CD4-positive, alpha-beta memory T cell (primary cell): ENCODE results near the gene CIAPIN1. TPM values are rescaled to one million over a fixed set of nuclear protein-coding genes. Genes with fewer than 3 reads are reported as not detected.

Experiments used
- CTCF ChIA-PET: fragments of 350-600 bp; sonication (Branson Sonifier 250); formaldehyde crosslinking; loops from one replicate; lab custom pipeline; 2021; ENCODE audit warnings: inconsistent platforms; ENCODE audit not compliant: partially characterized antibody; lab: Charles Lee
- POLR2A ChIA-PET: fragments of 350-600 bp; sonication (Branson Sonifier 250); formaldehyde crosslinking; loops from one replicate; lab custom pipeline; 2021; ENCODE audit not compliant: partially characterized antibody; lab: Charles Lee
- DNase-seq, 5 donors: peaks; one replicate each; pipeline versions ENCODE4 v3.0.0 to v3.0.0-alpha.2; 2020 to 2022; ENCODE audit warnings: mixed read lengths in 1 of 5
- H3K27ac ChIP-seq: one replicate; pipeline ENCODE4 v1.7.0; 2013; ENCODE audit warnings: low read depth, low read length
- H3K27me3 ChIP-seq: 2 replicates; pipeline ENCODE4 v1.7.0; 2013; ENCODE audit warnings: mild to moderate bottlenecking, low read length, moderate library complexity; ENCODE audit not compliant: insufficient read depth
- H3K36me3 ChIP-seq: 2 replicates; pipeline ENCODE4 v1.7.0; 2013; ENCODE audit warnings: mild to moderate bottlenecking, low read length, moderate library complexity; ENCODE audit not compliant: insufficient read depth
- H3K4me1 ChIP-seq: 2 replicates; pipeline ENCODE4 v1.7.0; 2013; ENCODE audit warnings: mild to moderate bottlenecking, low read length, moderate library complexity; ENCODE audit not compliant: insufficient read depth
- H3K4me3 ChIP-seq, 2 donors: one replicate each; pipeline ENCODE4 v1.7.0; 2013; ENCODE audit warnings: low read length in 2 of 2, mild to moderate bottlenecking in 1 of 2
- H3K9me3 ChIP-seq, 2 donors: one replicate each; pipeline ENCODE4 v1.7.0; 2013; ENCODE audit warnings: low read length in 2 of 2, control low read depth in 1 of 2; ENCODE audit not compliant: control insufficient read depth in 1 of 2
- H3K27ac Mint-ChIP-seq, 7 donors: one replicate each; pipeline ENCODE4 v1.8.0; 2020 to 2021; ENCODE audit warnings: mixed read lengths in 7 of 7, mild to moderate bottlenecking in 6 of 7, inconsistent platforms in 3 of 7, moderate library complexity in 3 of 7
- H3K27me3 Mint-ChIP-seq, 2 donors: one replicate each; pipeline ENCODE4 v1.8.0; 2020 to 2021; ENCODE audit warnings: mixed read lengths in 2 of 2
- H3K36me3 Mint-ChIP-seq, 2 donors: one replicate each; pipeline ENCODE4 v1.8.0; 2020 to 2021; ENCODE audit warnings: mixed read lengths in 2 of 2, inconsistent platforms in 1 of 2, mild to moderate bottlenecking in 1 of 2
- H3K4me1 Mint-ChIP-seq, 4 donors: one replicate each; pipeline ENCODE4 v1.8.0; 2020 to 2021; ENCODE audit warnings: mixed read lengths in 4 of 4, mild to moderate bottlenecking in 1 of 4
- H3K4me3 Mint-ChIP-seq, 8 donors: one replicate each; pipeline ENCODE4 v1.8.0; 2020 to 2021; ENCODE audit warnings: mixed read lengths in 8 of 8, mild to moderate bottlenecking in 7 of 8, moderate library complexity in 6 of 8, inconsistent platforms in 3 of 8
- H3K9me3 Mint-ChIP-seq, 8 donors: one replicate each; pipeline ENCODE4 v1.8.0; 2020 to 2021; ENCODE audit warnings: mixed read lengths in 8 of 8, mild to moderate bottlenecking in 5 of 8, inconsistent platforms in 3 of 8, moderate library complexity in 1 of 8
- intact Hi-C: fragments of 100-400 bp; cut with micrococcal nuclease; formaldehyde crosslinking; loops from one replicate; pipeline ENCODE4 v1.15.1; 2023
- polyA plus RNA-seq, 2 donors: library from polyadenylated mRNA; unstranded; fragments of 300-500 nt; fragmentation: Illumina TruSeq; gene quantifications; one replicate each; pipeline ENCODE4 v1.2.3, GENCODE V29; 2021
- total RNA-seq, 2 experiments: library from RNA; stranded (reverse); gene quantifications; one replicate each; pipeline ENCODE4 v1.2.3, GENCODE V29; 2021

The CIAPIN1 gene
- total and polyA plus RNA-seq, 4 experiments from 2014 or later, result 28.1 to 65.3 (median 37.0) TPM

GRCh38 chr16:57479976-57480753 is 33.0 kb upstream of the CIAPIN1 start:
- no peaks in the 10 kb centered on the region for H3K9me3 Mint-ChIP-seq
- no peaks in the 10 kb centered on the region for H3K27me3 ChIP-seq
- no peaks in the 10 kb centered on the region for H3K36me3 ChIP-seq
- no peak overlapping the region for H3K27ac ChIP-seq
- H3K27ac Mint-ChIP-seq, result peak overlapping the region in 1 of 7 donors; percentile 21
- ChIA-PET POLR2A (interaction anchor here (2.5 kb wide), 1 partner anchor 17 kb away, joined by 11 read pairs; the partner anchor contains the start of gene POLR2C), CTCF (interaction anchor here (2.0 kb wide), 1 partner anchor 39 kb away, joined by 10 read pairs; no protein-coding TSS in a partner anchor)
- intact Hi-C loops, result no loop called here
- peaks cover 20% of the 10 kb centered on the region for H3K4me1 ChIP-seq
- no peaks in the 10 kb centered on the region for H3K36me3 Mint-ChIP-seq
- no peaks in the 10 kb centered on the region for H3K27me3 Mint-ChIP-seq
- peaks cover 10 to 19% (median 15%) of the 10 kb centered on the region in 4 donors for H3K4me1 Mint-ChIP-seq
- no peaks in the 10 kb centered on the region for H3K9me3 ChIP-seq
- H3K4me3 Mint-ChIP-seq, result no peak overlapping the region
- no peak for DNase-seq
- no peak overlapping the region for H3K4me3 ChIP-seq

- no peaks in the 10 kb centered on the region for H3K27me3 Mint-ChIP-seq
- intact Hi-C loops, result no loop called here
- POLR2A ChIA-PET, result interaction anchor here (2.5 kb wide), 1 partner anchor 17 kb away, joined by 11 read pairs; the partner anchor contains the start of gene POLR2C
- no peaks in the 10 kb centered on the region for H3K36me3 ChIP-seq
- no peaks in the 10 kb centered on the region for H3K9me3 Mint-ChIP-seq
- no peak overlapping the region for H3K4me3 Mint-ChIP-seq
- H3K4me1 ChIP-seq, result peaks cover 17% of the 10 kb centered on the region
- peaks cover 5 to 12% (median 10%) of the 10 kb centered on the region in 4 donors for H3K4me1 Mint-ChIP-seq
- H3K27me3 ChIP-seq, result no peaks in the 10 kb centered on the region
- H3K36me3 Mint-ChIP-seq, result no peaks in the 10 kb centered on the region
- no peak overlapping the region for H3K4me3 ChIP-seq
- H3K27ac Mint-ChIP-seq, result no peak overlapping the region
- no peak overlapping the region for H3K27ac ChIP-seq
- H3K9me3 ChIP-seq, result no peaks in the 10 kb centered on the region
- no peak for DNase-seq
- CTCF ChIA-PET, result interaction anchor here (0.9 kb wide), 1 partner anchor 38 kb away, joined by 3 read pairs; no protein-coding TSS in a partner anchor
These were observed 32.2 kb upstream of the CIAPIN1 start for GRCh38 chr16:57479205-57479975.

DNA sequence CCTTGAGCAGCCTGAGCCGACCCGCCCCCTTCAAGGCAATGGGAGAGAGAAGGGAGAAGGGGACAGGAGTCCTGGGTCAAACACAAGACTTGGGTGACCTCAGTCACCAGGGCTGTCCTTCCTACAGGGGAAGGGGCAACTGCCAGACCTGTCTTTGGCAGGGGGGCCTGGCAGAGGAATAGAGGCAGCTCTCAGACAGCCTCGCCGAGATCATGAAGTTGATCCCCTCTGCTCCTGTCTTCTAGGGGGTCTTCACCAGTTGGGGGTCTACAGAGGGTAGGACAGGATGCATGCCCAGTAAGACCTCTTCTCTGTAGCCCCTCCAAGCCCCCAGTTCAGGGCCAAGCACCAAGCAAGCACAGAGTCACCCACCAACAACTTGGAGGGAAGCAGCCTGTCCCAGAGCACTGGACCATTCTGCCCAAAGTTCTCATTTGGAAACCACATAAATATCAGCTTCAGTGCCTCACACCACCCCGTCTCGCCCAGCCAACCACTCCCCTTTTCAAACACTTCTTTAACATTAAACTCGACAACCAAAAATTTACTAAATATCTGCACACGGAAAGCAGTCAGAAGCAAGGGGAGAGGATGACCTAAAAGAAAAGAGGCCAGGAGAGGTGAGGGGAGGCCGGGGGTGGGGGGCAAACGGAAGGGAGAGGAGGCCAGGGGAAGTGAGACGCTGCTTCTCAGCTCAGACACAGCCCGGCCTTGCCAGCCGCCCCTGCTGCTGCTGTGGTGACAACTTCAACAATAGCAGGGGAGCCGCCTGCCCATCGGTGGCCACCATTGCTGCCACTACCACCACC is 31.4 kb upstream of the CIAPIN1 start:
- H3K27me3 ChIP-seq, result no peaks in the 10 kb centered on the region
- Mint-ChIP-seq H3K27ac (peak overlapping the region in 2 of 7 donors; percentile 58 to 81), H3K27me3 (no peaks in the 10 kb centered on the region), H3K36me3 (peaks cover 0 to 2% of the 10 kb centered on the region in 2 donors), H3K9me3 (no peaks in the 10 kb centered on the region), H3K4me3 (no peak overlapping the region), H3K4me1 (peaks cover 5 to 12% (median 10%) of the 10 kb centered on the region in 4 donors)
- H3K4me3 ChIP-seq, result no peak overlapping the region
- H3K9me3 ChIP-seq, result no peaks in the 10 kb centered on the region
- intact Hi-C loops, result no loop called here
- no peak overlapping the region for H3K27ac ChIP-seq
- H3K4me1 ChIP-seq, result peaks cover 17% of the 10 kb centered on the region
- CTCF ChIA-PET, result interaction anchor here (0.7 to 0.9 kb wide), 2 partner anchors 26 to 39 kb away, joined by 3 to 4 read pairs; no protein-coding TSS in a partner anchor
- no peak for DNase-seq
- POLR2A ChIA-PET, result no interaction called here
- H3K36me3 ChIP-seq, result no peaks in the 10 kb centered on the region

GRCh38 chr16:57477531-57478202 is 30.5 kb upstream of the CIAPIN1 start:
- H3K27ac Mint-ChIP-seq, result no peak overlapping the region

GRCh38 chr16:57476546-57477410 is 29.6 kb upstream of the CIAPIN1 start:
- Mint-ChIP-seq H3K36me3 (peaks cover 4 to 7% of the 10 kb centered on the region in 2 donors), H3K4me1 (peaks cover 7 to 12% (median 10%) of the 10 kb centered on the region in 4 donors), H3K27me3 (no peaks in the 10 kb centered on the region), H3K27ac (peak overlapping the region in 5 of 7 donors; percentile 46 to 83 (median 70)), H3K4me3 (peak overlapping the region in 3 of 8 donors; percentile 34 to 69 (median 59)), H3K9me3 (no peaks in the 10 kb centered on the region)
- Histone ChIP-seq H3K4me3 (no peak overlapping the region), H3K4me1 (peaks cover 17% of the 10 kb centered on the region), H3K36me3 (peaks cover 4% of the 10 kb centered on the region), H3K27me3 (no peaks in the 10 kb centered on the region), H3K9me3 (no peaks in the 10 kb centered on the region), H3K27ac (no peak overlapping the region)
- intact Hi-C loops, result loop anchor here (1.0 kb wide), 2 partner anchors 10 to 43 kb away; partner anchors contain the start of gene DOK4
- ChIA-PET POLR2A (interaction anchor here (0.7 to 1.1 kb wide), 3 partner anchors 14 to 30 kb away, joined by 3 to 4 read pairs (median 3); partner anchors contain the start of genes CIAPIN1, COQ9 and POLR2C), CTCF (interaction anchor here (0.8 to 1.0 kb wide), 2 partner anchors 40 to 43 kb away, joined by 4 to 7 read pairs; no protein-coding TSS in a partner anchor)
- no peak for DNase-seq

More at GRCh38 chr16:57477531-57478202, 30.5 kb upstream of the CIAPIN1 start:
- Histone ChIP-seq H3K9me3 (no peaks in the 10 kb centered on the region), H3K4me3 (no peak overlapping the region), H3K27me3 (no peaks in the 10 kb centered on the region), H3K27ac (no peak overlapping the region), H3K36me3 (no peaks in the 10 kb centered on the region), H3K4me1 (peaks cover 17% of the 10 kb centered on the region)
- H3K36me3 Mint-ChIP-seq, result peaks cover 0 to 2% of the 10 kb centered on the region in 2 donors
- ChIA-PET POLR2A (interaction anchor here (1.1 kb wide), 1 partner anchor 15 kb away, joined by 4 read pairs; the partner anchor contains the start of gene POLR2C), CTCF (no interaction called here)
- intact Hi-C loops, result no loop called here
- no peaks in the 10 kb centered on the region for H3K27me3 Mint-ChIP-seq
- DNase-seq, result no peak
- peaks cover 5 to 12% (median 10%) of the 10 kb centered on the region in 4 donors for H3K4me1 Mint-ChIP-seq
- no peaks in the 10 kb centered on the region for H3K9me3 Mint-ChIP-seq
- H3K4me3 Mint-ChIP-seq, result no peak overlapping the region
